HCT116 (cell line): ENCODE data around the gene ARSG.

Source experiments
- POLR2AphosphoS5 ChIP-seq: IDR thresholded peaks from 2 replicates; pipeline ENCODE4 v1.6.1; 2011; ENCODE audit warnings: mild to moderate bottlenecking, low read depth, low read length, moderate library complexity
- TCF7L2 ChIP-seq: IDR thresholded peaks from 2 replicates; pipeline ENCODE4 v1.7.0; 2011; ENCODE audit warnings: borderline replicate concordance, inconsistent platforms; ENCODE audit not compliant: insufficient read depth, insufficient read length; ENCODE audit errors: extremely low read depth
- YY1 ChIP-seq: IDR thresholded peaks from 2 replicates; pipeline ENCODE4 v1.6.1; 2011; ENCODE audit warnings: low read length, low read depth, moderate library complexity, mild to moderate bottlenecking; ENCODE audit not compliant: insufficient replicate concordance; ENCODE audit errors: extremely low read depth
- TF ChIP-seq, protein P1 (sequence below): IDR thresholded peaks from 2 replicates; pipeline ENCODE4 v1.6.1; 2011; ENCODE audit warnings: mild to moderate bottlenecking, low read length, moderate library complexity; ENCODE audit not compliant: insufficient replicate concordance; ENCODE audit errors: extremely low read depth
- TF ChIP-seq, protein P2 (sequence below), 3 experiments: fragments of 200-600 bp in 1 of 3; sonication (generic) in 1 of 3; IDR thresholded peaks in 2 of 3; conservative IDR thresholded peaks in 1 of 3; 2 replicates each; pipeline ENCODE4 v1.5.1; 2012 to 2017; ENCODE audit warnings: low read depth in 2 of 3, low read length in 2 of 3, antibody characterized with exemption in 1 of 3, borderline replicate concordance in 1 of 3, control low read depth in 1 of 3, mild to moderate bottlenecking in 1 of 3, mixed read lengths in 1 of 3, mixed run types in 1 of 3, moderate library complexity in 1 of 3; ENCODE audit not compliant: insufficient read depth in 1 of 3
- TF ChIP-seq, protein P3 (sequence below): IDR thresholded peaks from 2 replicates; pipeline ENCODE4 v1.6.1; 2012
- TF ChIP-seq, protein P4 (sequence below): IDR thresholded peaks from 2 replicates; pipeline ENCODE4 v1.6.1; 2012

DNA sequence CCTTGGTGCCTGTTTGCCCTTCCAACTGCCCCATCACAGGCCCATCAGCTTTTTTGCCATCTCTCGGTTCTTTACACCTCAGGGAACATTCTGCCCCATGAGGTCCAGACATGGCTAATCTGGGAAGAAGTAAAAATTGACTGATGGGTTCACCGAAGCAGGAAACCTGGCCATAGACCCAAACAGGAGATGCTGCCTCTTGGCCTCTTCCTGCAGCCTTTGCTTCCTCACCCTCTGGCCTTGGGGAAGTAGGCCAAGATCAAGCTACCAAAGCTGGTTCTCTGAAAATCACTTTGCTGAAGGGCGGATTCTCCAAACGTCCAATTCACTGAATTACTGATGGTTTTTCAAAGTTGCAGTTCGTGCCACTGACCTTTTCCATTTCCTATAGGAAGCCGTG is 56.1 kb downstream of the ARSG start:
- TF ChIP-seq, protein P1, sequence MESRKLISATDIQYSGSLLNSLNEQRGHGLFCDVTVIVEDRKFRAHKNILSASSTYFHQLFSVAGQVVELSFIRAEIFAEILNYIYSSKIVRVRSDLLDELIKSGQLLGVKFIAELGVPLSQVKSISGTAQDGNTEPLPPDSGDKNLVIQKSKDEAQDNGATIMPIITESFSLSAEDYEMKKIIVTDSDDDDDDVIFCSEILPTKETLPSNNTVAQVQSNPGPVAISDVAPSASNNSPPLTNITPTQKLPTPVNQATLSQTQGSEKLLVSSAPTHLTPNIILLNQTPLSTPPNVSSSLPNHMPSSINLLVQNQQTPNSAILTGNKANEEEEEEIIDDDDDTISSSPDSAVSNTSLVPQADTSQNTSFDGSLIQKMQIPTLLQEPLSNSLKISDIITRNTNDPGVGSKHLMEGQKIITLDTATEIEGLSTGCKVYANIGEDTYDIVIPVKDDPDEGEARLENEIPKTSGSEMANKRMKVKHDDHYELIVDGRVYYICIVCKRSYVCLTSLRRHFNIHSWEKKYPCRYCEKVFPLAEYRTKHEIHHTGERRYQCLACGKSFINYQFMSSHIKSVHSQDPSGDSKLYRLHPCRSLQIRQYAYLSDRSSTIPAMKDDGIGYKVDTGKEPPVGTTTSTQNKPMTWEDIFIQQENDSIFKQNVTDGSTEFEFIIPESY = no peak
- TF ChIP-seq POLR2AphosphoS5 = no peak
- TF ChIP-seq, protein P2, sequence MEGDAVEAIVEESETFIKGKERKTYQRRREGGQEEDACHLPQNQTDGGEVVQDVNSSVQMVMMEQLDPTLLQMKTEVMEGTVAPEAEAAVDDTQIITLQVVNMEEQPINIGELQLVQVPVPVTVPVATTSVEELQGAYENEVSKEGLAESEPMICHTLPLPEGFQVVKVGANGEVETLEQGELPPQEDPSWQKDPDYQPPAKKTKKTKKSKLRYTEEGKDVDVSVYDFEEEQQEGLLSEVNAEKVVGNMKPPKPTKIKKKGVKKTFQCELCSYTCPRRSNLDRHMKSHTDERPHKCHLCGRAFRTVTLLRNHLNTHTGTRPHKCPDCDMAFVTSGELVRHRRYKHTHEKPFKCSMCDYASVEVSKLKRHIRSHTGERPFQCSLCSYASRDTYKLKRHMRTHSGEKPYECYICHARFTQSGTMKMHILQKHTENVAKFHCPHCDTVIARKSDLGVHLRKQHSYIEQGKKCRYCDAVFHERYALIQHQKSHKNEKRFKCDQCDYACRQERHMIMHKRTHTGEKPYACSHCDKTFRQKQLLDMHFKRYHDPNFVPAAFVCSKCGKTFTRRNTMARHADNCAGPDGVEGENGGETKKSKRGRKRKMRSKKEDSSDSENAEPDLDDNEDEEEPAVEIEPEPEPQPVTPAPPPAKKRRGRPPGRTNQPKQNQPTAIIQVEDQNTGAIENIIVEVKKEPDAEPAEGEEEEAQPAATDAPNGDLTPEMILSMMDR (IDR thresholded peaks at IDR 0.05 in 2 of 3, conservative IDR thresholded peaks at IDR 0.05 in 1 of 3; ENCODE audit: borderline replicate concordance in 1 of 3, insufficient read depth in 1 of 3, low read depth in 2 of 3, low read length in 2 of 3) = no peak
- no peak for TF ChIP-seq YY1
- no peak for TF ChIP-seq TCF7L2
- TF ChIP-seq, protein P3, sequence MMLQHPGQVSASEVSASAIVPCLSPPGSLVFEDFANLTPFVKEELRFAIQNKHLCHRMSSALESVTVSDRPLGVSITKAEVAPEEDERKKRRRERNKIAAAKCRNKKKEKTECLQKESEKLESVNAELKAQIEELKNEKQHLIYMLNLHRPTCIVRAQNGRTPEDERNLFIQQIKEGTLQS = no peak
- TF ChIP-seq, protein P4, sequence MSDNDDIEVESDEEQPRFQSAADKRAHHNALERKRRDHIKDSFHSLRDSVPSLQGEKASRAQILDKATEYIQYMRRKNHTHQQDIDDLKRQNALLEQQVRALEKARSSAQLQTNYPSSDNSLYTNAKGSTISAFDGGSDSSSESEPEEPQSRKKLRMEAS = no peak
